ENCODE results near the gene MTCH1.

Gene MTCH1

GRCh38 chr6:37016995-37017394 lies 31.0 kb upstream of the MTCH1 start:
- no peaks in the 10 kb centered on the region for H3K9me3 ChIP-seq (ENCODE audit: control insufficient read depth, low read length)
- no peak for DNase-seq
- H3K27ac ChIP-seq (ENCODE audit: insufficient read depth, low read length, poor library complexity, severe bottlenecking) = no peak overlapping the region
- H3K36me3 ChIP-seq (ENCODE audit: control insufficient read depth, insufficient read depth, low read length) = no peaks in the 10 kb centered on the region
- H3K4me1 ChIP-seq (ENCODE audit: control insufficient read depth, insufficient read depth, low read length, poor library complexity, severe bottlenecking) = peaks cover 26% of the 10 kb centered on the region
- no peaks in the 10 kb centered on the region for H3K27me3 ChIP-seq (replicated peaks; ENCODE audit: control insufficient read depth, insufficient read depth, low read length, poor library complexity, severe bottlenecking)
- H3K4me3 ChIP-seq (ENCODE audit: insufficient read depth, low read depth, low read length, poor library complexity, severe bottlenecking) = no peak overlapping the region

DNA sequence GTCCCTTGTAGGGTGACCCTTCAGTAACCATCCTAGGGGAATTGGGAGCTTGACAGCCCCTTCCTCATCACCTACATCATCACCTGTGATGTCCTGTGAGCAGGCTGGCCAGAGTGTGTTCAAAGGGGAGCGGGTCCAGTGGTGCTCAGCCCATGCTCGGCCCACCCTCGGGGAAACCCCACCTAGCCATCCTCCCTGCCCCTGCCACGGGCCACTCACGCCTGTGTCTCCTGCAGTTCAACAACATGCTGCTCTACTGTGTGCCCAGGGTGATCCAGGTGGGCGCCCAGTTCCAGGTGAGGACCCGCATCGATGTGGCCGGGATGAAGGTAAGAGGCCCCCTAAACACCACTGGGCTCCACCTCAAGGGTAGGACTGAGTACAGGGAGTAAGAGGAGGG lies 29.5 kb upstream of the MTCH1 start:
- no peaks in the 10 kb centered on the region for H3K9me3 ChIP-seq (ENCODE audit: control insufficient read depth, low read length)
- peaks cover 18% of the 10 kb centered on the region for H3K4me1 ChIP-seq (ENCODE audit: control insufficient read depth, insufficient read depth, low read length, poor library complexity, severe bottlenecking)
- DNase-seq = no peak
- no peak overlapping the region for H3K27ac ChIP-seq (ENCODE audit: insufficient read depth, low read length, poor library complexity, severe bottlenecking)
- no peaks in the 10 kb centered on the region for H3K27me3 ChIP-seq (replicated peaks; ENCODE audit: control insufficient read depth, insufficient read depth, low read length, poor library complexity, severe bottlenecking)
- no peaks in the 10 kb centered on the region for H3K36me3 ChIP-seq (ENCODE audit: control insufficient read depth, insufficient read depth, low read length)
- no peak overlapping the region for H3K4me3 ChIP-seq (ENCODE audit: insufficient read depth, low read depth, low read length, poor library complexity, severe bottlenecking)

- no peak overlapping the region for H3K27ac ChIP-seq (ENCODE audit: insufficient read depth, low read length, poor library complexity, severe bottlenecking)
Observed at GRCh38 chr6:37014667-37015066, 28.7 kb upstream of the MTCH1 start.

DNA sequence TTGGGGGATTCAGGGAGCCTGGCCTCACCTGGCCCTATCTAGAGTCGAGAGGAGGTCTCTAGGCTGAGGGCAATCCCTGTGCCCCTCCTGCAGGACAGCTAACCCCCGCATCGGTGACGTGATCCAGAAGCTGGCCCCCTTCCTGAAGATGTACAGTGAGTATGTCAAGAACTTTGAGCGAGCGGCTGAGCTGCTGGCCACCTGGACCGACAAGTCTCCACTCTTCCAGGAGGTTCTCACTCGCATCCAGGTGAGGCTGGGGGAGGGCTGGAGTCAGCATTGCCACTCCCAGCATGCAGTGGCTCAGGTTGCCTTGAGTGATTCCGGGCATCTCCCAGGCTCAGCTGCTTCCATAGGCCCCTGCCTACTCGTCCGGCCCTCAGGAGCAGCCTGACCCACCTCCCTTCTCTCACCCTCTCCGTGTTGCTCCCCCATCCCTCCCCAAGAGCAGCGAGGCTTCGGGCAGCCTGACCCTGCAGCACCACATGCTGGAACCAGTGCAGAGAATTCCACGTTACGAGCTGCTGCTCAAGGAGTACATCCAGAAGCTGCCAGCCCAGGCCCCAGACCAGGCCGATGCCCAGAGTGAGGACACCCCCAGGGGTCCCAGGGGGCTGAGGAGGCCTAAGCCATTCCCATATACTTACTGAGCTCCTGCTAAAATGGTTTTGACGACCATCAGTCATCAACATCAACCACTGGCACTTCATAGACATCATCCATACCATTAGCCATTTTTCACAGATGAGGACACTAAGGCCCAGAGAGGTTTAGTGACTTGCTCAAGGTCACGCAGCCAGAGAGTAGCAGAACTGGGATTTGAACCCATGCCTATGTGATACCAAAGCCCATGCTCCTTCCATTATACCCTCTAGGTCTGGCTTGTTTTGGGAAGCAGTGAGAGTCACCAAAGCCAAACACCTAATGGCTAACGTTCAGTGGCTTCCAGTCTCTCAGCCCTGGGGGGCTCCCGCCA lies 27.8 kb upstream of the MTCH1 start:
- H3K27ac ChIP-seq (ENCODE audit: insufficient read depth, low read length, poor library complexity, severe bottlenecking) = no peak overlapping the region
- no peaks in the 10 kb centered on the region for H3K9me3 ChIP-seq (ENCODE audit: control insufficient read depth, low read length)
- H3K27me3 ChIP-seq (replicated peaks; ENCODE audit: control insufficient read depth, insufficient read depth, low read length, poor library complexity, severe bottlenecking) = no peaks in the 10 kb centered on the region
- no peaks in the 10 kb centered on the region for H3K36me3 ChIP-seq (ENCODE audit: control insufficient read depth, insufficient read depth, low read length)
- peaks cover 12% of the 10 kb centered on the region for H3K4me1 ChIP-seq (ENCODE audit: control insufficient read depth, insufficient read depth, low read length, poor library complexity, severe bottlenecking)
- DNase-seq = no peak
- no peak overlapping the region for H3K4me3 ChIP-seq (ENCODE audit: insufficient read depth, low read depth, low read length, poor library complexity, severe bottlenecking)

More at GRCh38 chr6:37014667-37015066, 28.7 kb upstream of the MTCH1 start:
- Histone ChIP-seq H3K27me3 (replicated peaks; ENCODE audit: control insufficient read depth, insufficient read depth, low read length, poor library complexity, severe bottlenecking) (no peaks in the 10 kb centered on the region), H3K4me3 (ENCODE audit: insufficient read depth, low read depth, low read length, poor library complexity, severe bottlenecking) (no peak overlapping the region), H3K9me3 (ENCODE audit: control insufficient read depth, low read length) (no peaks in the 10 kb centered on the region), H3K4me1 (ENCODE audit: control insufficient read depth, insufficient read depth, low read length, poor library complexity, severe bottlenecking) (peaks cover 18% of the 10 kb centered on the region), H3K36me3 (ENCODE audit: control insufficient read depth, insufficient read depth, low read length) (no peaks in the 10 kb centered on the region)
- no peak for DNase-seq

DNA sequence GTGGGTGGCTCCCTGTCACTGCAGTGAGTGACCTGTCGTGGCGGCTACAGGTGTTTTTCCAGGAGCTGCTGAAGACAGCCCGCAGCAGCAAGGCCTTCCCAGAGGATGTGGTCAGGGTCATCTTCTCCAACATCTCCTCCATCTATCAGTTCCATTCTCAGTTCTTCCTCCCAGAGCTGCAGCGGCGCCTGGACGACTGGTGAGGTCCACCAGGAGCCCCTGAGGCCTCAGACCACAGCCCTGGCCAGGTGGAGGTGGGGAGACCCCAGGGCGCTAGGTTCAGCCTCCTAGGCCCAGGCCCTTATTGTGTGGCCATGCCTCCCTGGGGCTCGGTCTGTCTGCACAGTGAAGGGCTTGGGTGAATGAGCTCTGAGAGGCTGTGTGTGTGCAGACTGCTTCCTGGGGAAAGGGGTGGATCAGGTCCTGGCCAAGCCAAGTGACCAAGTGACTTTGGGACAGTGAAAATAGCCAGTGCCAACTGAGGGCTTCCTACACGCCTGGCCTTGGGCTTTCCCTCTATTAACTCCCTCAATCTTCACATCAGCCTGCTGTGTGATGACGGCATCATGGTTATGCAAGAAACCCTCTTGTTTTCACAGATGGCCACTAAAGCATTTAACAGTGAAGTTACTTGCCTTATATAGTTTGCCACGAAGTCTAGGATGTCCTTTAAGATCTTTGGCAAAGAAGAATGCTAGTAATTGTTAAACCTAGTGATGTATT lies 25.8 kb upstream of the MTCH1 start:
- H3K36me3 ChIP-seq (ENCODE audit: control insufficient read depth, insufficient read depth, low read length) = no peaks in the 10 kb centered on the region
- no peaks in the 10 kb centered on the region for H3K4me1 ChIP-seq (ENCODE audit: control insufficient read depth, insufficient read depth, low read length, poor library complexity, severe bottlenecking)
- H3K27me3 ChIP-seq (replicated peaks; ENCODE audit: control insufficient read depth, insufficient read depth, low read length, poor library complexity, severe bottlenecking) = no peaks in the 10 kb centered on the region
- H3K9me3 ChIP-seq (ENCODE audit: control insufficient read depth, low read length) = no peaks in the 10 kb centered on the region
- H3K4me3 ChIP-seq (ENCODE audit: insufficient read depth, low read depth, low read length, poor library complexity, severe bottlenecking) = no peak overlapping the region
- H3K27ac ChIP-seq (ENCODE audit: insufficient read depth, low read length, poor library complexity, severe bottlenecking) = no peak overlapping the region
- DNase-seq = no peak

- DNase-seq = no peak
- no peaks in the 10 kb centered on the region for H3K36me3 ChIP-seq (ENCODE audit: control insufficient read depth, insufficient read depth, low read length)
- H3K4me1 ChIP-seq (ENCODE audit: control insufficient read depth, insufficient read depth, low read length, poor library complexity, severe bottlenecking) = no peaks in the 10 kb centered on the region
Observed at GRCh38 chr6:37010402-37010892, 24.5 kb upstream of the MTCH1 start.

DNA sequence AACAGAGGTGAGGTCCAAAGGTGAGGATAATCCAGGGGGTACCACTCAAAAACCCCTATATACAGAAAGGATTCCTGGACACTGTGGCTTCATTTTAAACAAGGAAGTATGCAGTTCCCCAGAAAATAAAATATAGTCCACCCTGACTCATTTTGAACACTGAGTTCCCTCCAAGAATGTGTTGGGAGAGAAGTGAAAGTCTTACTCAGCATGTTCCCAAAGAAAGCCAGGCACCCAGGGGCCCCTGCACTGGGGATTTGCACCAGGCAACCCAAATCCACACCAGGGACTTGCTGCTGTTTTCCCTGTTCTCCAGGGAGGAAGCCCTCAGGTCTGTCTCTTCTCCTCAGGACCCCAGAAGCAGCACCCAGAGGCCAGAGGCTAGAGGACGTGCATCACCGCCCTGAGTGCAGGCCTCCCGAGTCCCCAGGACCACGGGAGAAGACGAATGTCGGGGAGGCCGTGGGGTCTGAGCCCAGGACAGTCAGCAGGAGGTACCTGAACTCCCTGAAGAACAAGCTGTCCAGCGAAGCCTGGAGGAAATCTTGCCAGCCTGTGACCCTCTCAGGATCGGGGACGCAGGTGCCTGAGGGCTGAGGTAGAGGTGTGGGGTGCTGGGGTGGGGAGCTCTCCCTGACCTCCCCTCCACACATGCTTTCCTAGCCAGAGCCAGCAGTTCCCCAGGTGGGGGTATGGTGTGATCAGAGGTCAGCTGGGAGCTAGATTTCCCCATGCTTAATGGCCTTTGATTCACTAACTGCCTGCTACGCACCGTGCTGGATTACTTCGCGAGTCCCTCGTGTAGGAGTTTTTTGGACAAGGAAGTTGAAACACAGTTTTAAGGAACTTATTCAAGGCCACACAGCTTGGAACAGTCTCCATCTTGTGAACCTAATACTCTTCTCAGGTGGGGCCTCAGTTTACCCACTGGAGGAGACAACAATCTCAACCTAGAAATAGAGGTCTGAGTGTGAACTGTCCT lies 22.8 kb upstream of the MTCH1 start:
- Histone ChIP-seq H3K36me3 (ENCODE audit: control insufficient read depth, insufficient read depth, low read length) (no peaks in the 10 kb centered on the region), H3K4me1 (ENCODE audit: control insufficient read depth, insufficient read depth, low read length, poor library complexity, severe bottlenecking) (no peaks in the 10 kb centered on the region), H3K4me3 (ENCODE audit: insufficient read depth, low read depth, low read length, poor library complexity, severe bottlenecking) (no peak overlapping the region), H3K27ac (ENCODE audit: insufficient read depth, low read length, poor library complexity, severe bottlenecking) (no peak overlapping the region), H3K9me3 (ENCODE audit: control insufficient read depth, low read length) (no peaks in the 10 kb centered on the region), H3K27me3 (replicated peaks; ENCODE audit: control insufficient read depth, insufficient read depth, low read length, poor library complexity, severe bottlenecking) (no peaks in the 10 kb centered on the region)
- no peak for DNase-seq

More at GRCh38 chr6:37010402-37010892, 24.5 kb upstream of the MTCH1 start:
- H3K4me3 ChIP-seq (ENCODE audit: insufficient read depth, low read depth, low read length, poor library complexity, severe bottlenecking) = no peak overlapping the region
- H3K27me3 ChIP-seq (replicated peaks; ENCODE audit: control insufficient read depth, insufficient read depth, low read length, poor library complexity, severe bottlenecking) = no peaks in the 10 kb centered on the region
- H3K27ac ChIP-seq (ENCODE audit: insufficient read depth, low read length, poor library complexity, severe bottlenecking) = no peak overlapping the region
- no peaks in the 10 kb centered on the region for H3K9me3 ChIP-seq (ENCODE audit: control insufficient read depth, low read length)

DNA sequence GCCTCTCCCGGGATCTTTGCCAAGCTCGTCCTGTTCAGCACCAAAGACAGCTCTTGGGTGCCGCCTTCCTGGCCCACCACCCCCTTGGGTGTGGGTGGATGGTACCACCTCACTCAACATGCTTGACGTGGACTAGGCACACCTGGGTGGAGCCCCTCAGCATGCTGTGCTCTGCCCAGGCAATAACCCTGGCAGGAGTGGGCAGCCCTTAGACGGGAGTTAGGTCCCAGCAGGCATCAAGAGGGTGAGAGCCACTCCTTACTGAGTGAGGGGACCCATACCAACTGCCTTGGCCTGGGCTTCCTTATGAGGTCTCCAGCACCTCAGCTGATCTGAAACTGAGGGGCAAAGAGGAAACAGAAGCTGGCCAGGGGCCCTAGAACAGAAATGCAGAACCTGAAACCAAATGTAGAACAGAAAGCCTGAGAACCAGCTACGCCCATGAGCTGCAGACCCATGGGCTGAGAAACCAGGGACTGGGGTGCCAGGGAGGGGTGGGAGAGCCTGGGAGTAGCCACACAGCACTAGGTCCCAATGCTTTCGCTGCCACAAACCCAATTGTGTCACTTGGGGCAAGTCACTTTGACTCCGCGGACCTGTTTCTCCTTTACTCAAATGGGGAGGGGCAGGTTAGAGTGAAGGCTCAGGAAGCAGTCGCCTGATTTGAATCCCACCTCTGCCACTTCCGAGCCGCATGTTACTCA lies 21.5 kb upstream of the MTCH1 start:
- Histone ChIP-seq H3K4me1 (ENCODE audit: control insufficient read depth, insufficient read depth, low read length, poor library complexity, severe bottlenecking) (no peaks in the 10 kb centered on the region), H3K27me3 (replicated peaks; ENCODE audit: control insufficient read depth, insufficient read depth, low read length, poor library complexity, severe bottlenecking) (no peaks in the 10 kb centered on the region), H3K36me3 (ENCODE audit: control insufficient read depth, insufficient read depth, low read length) (no peaks in the 10 kb centered on the region), H3K9me3 (ENCODE audit: control insufficient read depth, low read length) (no peaks in the 10 kb centered on the region), H3K27ac (ENCODE audit: insufficient read depth, low read length, poor library complexity, severe bottlenecking) (no peak overlapping the region), H3K4me3 (ENCODE audit: insufficient read depth, low read depth, low read length, poor library complexity, severe bottlenecking) (no peak overlapping the region)
- DNase-seq = no peak

GRCh38 chr6:37006793-37007339 lies 20.9 kb upstream of the MTCH1 start:
- Histone ChIP-seq H3K4me3 (ENCODE audit: insufficient read depth, low read depth, low read length, poor library complexity, severe bottlenecking) (no peak overlapping the region), H3K4me1 (ENCODE audit: control insufficient read depth, insufficient read depth, low read length, poor library complexity, severe bottlenecking) (no peaks in the 10 kb centered on the region), H3K36me3 (ENCODE audit: control insufficient read depth, insufficient read depth, low read length) (no peaks in the 10 kb centered on the region), H3K27ac (ENCODE audit: insufficient read depth, low read length, poor library complexity, severe bottlenecking) (no peak overlapping the region), H3K9me3 (ENCODE audit: control insufficient read depth, low read length) (no peaks in the 10 kb centered on the region), H3K27me3 (replicated peaks; ENCODE audit: control insufficient read depth, insufficient read depth, low read length, poor library complexity, severe bottlenecking) (no peaks in the 10 kb centered on the region)
- DNase-seq = no peak
